GM12892 (cell line): Measurements from ENCODE around the gene FCN3.

Experiments
- POLR2A ChIP-seq: IDR thresholded peaks from 2 replicates; pipeline ENCODE4 v1.6.1; 2011; ENCODE audit warnings: low read depth, low read length, control low read depth
- POLR2AphosphoS5 ChIP-seq: IDR thresholded peaks from 2 replicates; pipeline ENCODE4 v1.6.1; 2011; ENCODE audit warnings: low read depth, low read length, control low read depth
- TAF1 ChIP-seq: IDR thresholded peaks from 2 replicates; pipeline ENCODE4 v1.6.1; 2011; ENCODE audit warnings: low read depth, mild to moderate bottlenecking, control low read depth, low read length, borderline replicate concordance

DNA sequence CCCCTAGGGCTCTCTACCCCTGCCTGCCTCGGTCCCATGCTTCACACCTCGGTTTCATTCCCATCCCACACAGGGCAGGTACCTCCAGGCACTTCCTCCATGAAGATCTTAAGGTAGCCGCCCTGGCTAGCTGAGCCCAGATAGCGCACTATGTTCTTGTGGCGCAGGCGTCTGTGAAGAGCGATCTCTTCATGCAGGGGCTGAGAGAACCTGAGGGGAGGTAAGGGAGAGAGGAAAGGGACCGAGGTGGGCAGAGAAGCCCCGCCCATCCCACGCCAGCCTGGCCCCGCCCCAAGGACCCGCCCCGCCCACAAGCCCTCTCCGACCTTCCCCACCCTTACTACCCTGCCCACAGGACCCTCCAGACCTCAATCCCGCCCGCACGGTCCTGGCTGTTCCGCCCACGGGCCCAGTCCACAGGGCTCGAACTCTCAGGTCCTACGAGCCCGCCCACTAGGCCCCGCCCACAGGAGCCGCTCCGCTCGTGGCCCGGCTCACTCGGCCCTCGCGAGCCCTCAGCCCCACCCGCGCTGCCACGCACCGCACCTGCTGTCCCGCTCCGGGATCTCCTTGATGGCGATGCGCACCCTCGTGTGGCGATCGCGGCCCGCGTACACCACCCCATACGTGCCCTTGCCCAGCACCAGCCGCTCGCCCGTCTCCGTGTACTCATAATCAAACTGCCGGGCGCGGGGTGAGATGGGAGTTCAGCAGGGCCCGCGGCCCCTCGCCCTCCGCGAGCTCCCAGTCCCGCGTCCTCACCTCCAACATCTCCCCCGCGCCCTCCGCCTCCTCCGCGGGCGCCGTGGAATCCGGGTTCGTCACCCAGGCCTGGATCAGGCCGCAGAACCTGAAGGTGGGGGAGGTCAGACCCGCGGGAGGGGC lies 14.2 kb downstream of the FCN3 start:
- no peak for TF ChIP-seq POLR2A
- no peak for TF ChIP-seq TAF1
- no peak for TF ChIP-seq POLR2AphosphoS5
